Frontal cortex (tissue), 4 donors: ENCODE results near the gene ATP2A3. TPM values are rescaled to one million over a fixed set of nuclear protein-coding genes. Genes with fewer than 3 reads are reported as not detected.

Source experiments
- DNase-seq, 2 donors: peaks; one replicate each; pipeline ENCODE4 v3.0.0; 2012; ENCODE audit warnings: low spot score in 2 of 2
- FAIRE-seq: peaks from 2 replicates; lab custom pipeline; 2012; peaks lifted over from hg19 to GRCh38; lab: Jason Lieb, UNC
- total RNA-seq: library from RNA; depleted of rRNA; stranded (reverse); fragments of >200 nt; gene quantifications from one replicate; pipeline ENCODE4 v1.2.3, GENCODE V29; 2014
- donor health status: control.
- donor health status: control.
- donor health status: control.

ATP2A3 gene
- total RNA-seq, 1 donor from 2014 or later = 2.4 TPM

DNA sequence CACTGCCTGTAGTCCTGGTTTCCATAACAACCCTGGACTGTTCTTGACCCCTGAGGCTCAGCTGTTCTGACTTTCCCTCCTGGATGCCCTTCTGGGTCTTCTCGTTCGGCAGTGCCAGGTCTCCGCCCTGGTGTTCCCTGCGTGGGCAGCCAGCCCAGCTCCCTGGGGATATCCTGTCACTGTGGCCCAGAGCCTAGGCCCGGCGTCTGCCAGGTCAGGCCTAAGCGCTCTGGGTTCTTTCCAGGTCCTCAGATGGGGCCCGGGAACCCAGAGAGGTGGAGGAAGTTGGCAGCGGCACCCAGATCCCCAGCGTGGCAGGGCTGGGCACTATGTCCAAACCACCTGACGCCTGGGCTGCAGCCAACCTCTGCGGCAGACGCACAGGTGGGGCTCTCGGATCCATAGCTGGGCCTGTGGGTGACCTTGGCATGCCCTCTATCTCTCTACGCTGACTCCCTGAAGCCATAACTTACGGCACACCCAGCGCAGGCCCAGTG lies 12.5 kb upstream of the ATP2A3 start:
- FAIRE-seq (no peak), DNase-seq (no peak)

DNA sequence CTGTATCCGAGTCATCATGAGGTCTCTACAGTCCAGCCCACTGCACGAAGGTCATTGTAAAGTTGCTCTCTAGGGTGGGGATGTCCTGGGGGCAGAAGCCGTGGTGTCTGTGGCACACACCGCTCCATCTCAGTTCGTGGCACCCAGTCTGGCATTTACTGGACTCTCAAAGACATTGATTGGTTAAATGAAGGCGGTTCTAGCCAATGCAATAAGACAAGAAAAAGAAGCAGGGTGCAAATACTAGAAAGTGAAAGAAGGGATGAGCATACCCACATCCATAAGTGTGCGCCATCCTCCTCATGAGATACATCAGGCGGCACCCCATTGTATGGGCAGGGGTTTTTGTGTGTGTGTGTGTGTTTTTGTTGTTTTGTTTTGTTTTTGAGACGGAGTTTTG lies 10.7 kb upstream of the ATP2A3 start:
- FAIRE-seq = no peak
- DNase-seq = no peak

DNA sequence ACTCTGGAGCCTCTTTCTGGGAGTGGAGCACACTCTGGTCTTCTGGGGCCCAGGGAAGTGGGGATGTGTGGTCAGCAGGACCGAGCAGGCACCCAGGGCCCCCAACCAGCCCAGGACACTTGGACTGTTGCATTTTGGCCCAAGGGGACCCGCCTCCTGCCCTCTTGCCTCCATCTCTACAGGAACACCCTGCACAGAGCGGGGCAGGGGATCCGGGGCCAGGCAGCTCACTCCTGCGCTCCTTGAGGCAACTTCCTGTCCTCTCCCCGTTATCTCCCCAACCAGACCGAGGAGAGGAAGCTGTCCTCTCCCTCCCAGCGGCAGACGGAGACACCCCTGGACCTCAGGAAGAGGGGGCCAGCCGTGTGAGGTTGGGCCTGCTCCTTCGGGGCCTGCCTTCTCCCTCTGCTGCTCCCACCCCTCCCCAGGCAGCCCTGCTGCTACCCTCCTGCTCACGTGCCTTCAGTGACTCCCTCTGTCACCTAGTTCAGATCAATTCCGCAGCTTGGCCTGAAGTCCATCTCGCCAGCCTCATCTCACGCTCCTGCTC lies 10.0 kb upstream of the ATP2A3 start:
- no peak for FAIRE-seq
- no peak for DNase-seq

DNA sequence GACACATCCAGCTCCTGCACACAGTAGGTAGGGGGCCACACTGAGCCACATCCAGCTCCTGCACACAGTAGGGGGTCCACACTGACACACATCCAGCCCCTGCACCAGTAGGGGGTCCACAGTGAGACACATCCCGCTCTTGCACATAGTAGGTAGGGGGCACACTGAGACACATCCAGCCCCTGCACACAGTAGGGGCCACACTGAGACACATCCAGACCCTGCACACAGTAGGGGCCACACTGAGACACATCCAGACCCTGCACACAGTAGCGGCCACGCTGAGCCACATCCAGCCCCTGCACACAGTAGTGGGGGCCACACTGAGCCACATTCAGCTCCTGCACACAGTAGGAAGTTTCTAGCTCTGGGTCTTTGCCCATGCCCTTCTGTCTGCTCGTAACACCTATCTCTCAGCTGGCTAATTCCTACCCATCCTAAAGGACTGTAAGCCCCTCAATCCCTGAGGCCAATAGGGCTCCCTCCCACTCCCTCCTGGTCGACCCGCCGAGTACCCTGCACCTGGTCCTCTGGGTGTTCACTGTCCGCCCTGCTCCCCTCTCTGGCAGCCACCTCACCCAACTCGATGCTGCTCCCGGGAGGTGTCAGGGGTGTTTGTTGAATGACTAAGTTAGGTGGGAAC lies 9.4 kb upstream of the ATP2A3 start:
- FAIRE-seq (no peak), DNase-seq (no peak)

DNA sequence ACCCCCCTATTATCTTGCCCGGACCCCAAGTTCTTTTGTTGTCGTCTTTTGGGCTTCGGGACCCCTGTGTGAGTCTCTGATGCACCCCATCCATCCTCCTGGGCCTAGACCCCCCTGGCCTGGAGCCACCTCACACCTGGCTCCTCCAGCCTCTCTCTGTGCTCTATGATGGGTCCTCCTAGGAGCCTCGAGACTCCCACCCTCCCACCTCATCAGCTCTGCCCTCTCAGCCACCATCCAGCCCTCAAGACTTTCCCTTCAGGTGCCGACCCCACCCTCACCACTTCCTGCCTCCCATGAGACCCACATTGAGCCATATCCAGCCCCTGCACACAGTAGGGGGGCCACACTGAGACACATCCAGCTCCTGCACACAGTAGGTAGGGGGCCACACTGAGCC lies 8.7 kb upstream of the ATP2A3 start:
- FAIRE-seq = no peak
- no peak for DNase-seq

DNA sequence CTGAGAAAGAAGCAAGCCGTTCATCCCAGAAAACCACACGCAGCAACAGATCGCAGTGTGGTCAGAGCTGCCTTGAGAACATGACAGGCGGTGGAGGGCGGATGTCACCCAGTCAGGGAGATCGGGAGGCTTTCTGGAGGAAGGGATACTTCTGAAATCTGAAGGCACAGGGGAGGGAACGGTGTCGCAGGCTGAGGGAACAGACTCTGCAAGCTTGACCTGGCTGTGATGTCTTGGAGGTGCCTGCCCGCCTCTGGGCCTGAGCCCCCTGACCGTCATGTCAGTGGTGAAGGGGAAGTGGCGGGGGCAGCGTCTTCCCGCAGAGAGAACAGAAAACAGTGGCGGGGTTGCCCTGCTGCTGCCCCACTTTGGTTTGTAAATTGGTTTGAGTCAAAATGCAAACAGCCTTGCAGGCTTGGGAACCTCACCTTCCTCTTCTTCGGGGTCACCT lies 8.1 kb upstream of the ATP2A3 start:
- no peak for FAIRE-seq
- DNase-seq = no peak

DNA sequence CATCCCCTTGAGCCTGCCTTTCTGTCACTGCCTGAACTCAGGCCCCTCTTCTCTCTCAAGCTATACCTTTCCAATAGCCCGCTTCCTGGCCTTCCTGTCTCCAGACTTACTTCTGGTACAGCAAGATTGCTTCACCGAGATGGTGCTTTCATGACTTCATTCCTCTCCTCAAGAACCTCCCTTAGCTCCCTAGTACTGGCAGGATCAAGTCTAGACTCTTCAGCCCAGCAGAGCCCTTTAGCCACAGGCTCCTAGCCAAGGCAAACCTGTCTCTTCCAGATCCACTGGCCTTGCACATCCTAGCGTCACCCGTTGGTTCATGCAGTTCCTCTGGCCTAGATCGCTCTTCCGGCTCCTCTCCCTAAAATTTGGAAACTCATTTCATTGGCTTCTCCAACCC lies 6.4 kb upstream of the ATP2A3 start:
- FAIRE-seq = no peak
- DNase-seq = no peak

DNA sequence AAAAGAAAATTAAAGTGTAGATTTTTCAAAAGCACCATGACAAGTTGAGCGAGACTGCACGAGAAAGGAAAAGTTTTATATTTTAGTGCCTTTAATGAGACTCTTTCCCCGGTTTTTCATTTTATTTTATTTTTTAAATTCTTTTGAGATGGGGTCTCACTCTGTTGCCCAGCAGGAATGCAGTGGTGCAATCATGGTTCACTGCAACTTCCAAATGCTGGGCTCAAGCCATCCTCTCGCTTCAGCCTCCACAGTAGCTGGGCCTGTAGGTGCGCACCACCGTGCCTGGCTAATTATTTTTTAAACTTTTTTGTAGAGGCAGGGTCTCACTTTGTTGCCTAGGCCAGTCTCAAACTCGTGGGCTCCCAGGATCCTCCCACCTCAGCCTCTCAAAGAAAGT lies 5.7 kb upstream of the ATP2A3 start:
- DNase-seq = no peak
- no peak for FAIRE-seq

DNA sequence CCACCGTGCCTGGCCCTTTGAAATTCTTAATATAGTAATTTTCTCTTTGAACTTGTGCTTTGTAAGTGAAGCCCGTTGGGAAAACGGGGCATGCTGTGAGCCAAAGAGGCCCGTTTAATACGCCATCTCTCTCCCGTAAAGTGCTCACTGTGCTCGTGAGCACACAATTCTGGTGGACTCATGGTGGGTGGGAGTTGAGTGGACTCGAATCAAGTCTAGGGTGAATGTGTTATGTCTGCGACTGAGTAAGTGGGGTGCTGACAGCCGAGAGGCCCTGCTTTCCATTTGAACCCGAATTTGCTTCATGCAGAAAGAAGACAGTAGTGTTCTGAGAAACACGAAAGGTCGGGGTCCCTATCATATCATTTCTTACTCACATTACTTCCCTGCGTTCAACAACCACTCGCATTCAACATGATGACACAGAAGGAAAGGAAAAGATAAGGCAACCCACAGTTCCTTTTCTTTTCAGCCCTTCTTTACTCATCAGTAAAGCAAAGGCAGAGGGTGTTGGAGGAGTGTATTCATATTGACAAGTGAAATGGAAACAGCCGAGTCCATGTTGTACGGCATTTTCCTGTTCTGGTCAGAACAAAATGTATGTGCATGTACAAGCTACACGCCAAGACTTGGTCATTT lies 4.8 kb upstream of the ATP2A3 start:
- DNase-seq (no peak), FAIRE-seq (no peak)

DNA sequence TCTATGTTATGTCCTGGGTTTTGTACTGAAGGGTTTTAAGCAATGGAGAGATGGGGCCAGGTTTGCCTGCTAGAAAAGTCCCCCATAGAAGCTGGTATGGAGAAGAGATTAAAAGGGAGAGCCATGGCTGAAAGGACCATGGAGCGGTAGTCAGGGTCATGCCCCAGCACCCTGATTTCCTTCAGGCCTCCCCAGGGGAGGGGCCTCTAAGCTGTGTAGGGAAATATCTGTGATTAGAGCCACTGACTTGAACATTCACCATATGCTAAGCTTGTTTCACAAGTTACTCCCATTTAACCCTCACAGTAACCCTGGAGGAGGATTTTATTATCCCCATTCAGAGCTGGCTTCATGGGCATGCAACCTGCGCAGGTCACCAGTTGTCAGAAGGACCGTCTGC lies 3.8 kb upstream of the ATP2A3 start:
- DNase-seq (no peak), FAIRE-seq (no peak)

DNA sequence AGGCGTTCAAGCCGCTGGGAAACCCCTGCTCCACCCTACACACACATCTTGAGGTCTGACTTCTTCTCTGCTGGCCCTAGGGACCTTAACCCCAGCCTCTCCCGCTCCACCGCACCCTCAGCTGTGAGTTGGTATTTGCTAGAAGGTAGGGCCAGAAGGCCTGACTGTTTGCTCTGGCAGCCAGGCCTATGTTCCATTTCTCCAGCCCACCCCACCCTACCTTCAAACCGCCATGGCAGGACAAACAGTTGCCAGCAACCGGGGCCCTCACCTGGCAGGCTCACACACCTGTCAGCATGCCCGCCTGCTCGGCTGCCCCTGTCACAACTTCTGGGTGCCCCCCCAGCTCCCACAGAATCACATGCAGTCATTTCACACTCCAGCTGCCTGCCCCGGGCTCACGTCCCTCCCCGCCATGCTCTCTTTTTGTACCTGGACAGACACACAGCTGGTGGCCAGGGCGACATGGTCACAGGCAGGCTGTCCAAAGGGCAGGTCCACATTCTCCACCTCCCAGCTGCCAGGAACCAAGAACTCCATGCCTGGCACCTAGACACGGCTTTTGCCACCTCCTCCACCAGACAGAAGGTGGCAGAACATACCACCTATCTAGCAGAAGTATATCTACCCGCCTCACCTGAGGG lies 2.6 kb upstream of the ATP2A3 start:
- no peak for FAIRE-seq
- no peak for DNase-seq

DNA sequence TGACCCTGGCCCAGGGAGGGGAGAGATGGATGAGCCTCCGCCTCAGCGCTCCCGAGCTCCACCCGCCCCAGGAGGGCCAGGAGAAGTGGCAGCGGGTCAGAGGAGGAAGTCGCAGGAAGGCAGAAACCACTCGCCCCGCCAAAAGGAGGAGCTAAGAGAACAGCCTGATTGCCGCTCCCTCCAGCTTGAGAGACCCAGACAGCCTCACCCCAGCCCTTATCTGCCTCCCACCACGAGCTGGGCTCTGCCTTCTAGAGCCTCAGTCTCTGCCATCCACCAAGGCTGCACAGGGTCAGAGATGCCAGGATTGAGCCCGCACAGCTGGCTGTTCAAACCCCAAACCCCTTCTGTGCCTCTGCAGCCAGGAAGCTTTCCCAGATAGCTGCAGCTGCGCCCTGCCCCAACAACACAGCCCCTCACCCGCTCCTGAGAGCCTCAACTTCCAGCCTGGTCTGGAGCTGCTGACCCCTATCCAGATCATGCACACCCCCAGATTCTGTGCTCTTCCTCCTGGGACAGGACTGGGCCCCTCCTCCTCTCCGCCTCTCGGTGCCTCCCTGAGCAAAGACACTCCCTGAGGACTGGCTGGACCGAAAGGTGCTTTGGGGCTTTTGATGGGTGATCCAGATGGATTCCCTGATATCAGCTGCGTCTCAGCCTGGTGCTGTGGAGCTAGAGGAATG lies 1.0 kb upstream of the ATP2A3 start:
- DNase-seq (no peak), FAIRE-seq (no peak)

DNA sequence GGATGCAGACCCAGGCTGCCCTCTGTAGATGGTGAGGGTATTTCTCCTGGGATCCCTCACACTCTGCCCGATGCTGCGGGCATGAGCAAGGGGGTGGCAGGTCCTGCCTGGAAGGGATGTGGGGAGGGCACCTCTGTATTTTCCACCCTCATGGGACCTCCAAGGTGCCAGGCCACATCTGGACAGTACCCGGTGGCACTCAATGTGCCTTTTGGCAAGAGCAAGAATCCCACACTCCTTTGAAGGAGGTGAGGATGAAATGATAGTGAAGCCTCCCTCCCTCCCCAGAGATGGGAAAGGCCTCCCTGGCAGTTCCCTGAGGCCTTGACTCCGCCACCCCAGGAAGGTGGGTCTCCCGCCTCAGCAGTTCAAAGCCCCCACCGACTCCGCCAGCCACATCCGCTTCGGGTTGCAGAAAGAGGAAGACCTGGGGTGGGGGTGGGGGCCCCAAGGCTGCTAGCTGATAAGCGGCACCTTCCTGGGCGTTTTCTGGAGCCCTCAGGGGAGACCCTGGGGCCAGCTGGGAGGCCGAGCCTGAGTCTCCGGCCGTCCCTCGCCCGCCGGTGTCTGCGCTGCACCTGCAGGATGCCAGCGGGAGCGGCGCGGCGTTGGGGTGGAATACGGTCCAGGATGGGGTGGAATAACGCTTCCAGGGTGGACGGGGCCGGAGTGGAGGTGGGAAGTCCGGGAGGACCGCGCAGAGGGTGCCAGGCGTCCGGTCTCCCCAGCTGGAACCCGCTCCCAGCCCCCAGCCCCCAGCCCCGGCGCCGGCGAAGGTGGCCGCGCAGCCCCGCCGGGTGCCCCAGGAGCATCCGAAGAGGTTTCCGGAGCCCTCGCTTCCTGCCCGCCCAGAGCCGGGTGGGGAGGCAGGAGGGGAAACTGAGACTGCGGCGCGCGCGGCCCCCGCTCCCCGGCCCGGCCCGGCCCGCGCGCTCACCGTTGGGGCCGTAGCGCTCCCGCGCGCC lies 718 bp downstream of the ATP2A3 start:
- DNase-seq (no peak), FAIRE-seq (no peak)

DNA sequence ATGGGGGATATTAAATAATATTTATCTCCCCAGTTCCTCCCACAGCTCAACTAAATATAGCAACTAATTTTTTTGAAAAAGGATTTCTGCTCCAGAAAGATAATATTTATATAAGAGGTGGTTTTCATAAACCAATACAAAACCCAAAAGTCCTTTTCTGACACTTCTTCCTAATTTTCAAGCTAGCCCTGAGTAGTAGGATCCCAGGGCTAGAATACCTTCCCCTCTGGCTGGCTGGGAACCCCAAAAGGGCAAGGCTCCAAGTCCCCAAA lies 1.3 kb downstream of the ATP2A3 start:
- no peak for FAIRE-seq

DNA sequence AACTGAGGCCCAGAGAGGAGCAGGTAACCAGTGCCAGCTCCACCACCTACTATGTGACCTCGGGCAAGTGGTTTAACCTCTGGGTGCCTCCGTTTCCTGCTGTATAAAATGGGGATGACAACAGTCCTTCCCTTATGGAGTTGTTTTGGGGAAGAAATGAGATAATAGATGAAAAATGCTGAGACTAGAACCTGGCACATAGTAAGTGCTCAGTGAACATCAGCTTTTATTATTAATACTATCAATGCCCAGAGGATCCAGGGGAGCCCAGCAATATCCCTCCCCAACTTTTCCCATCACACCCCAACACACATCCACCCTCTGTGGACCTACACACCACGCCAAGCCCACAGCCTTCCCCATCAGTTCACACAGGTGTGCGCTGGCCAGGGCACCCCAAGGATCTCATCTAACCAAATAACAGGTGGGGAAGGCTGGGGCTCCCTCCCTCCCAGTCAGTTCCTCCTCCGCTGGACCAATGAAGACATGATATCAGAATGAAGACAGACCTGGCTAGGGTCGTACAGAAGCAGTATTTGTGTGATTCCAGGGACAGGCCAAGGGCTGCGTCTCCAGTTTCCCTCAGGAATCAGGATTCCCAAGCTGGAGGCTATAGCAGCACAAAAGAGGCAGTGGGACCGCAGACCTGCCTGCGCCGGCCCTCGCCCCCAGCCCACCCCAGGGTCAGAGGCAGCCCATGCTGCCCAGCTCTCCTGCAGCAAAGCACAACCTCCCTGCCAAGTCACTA lies 1.8 kb downstream of the ATP2A3 start:
- DNase-seq = no peak
- no peak for FAIRE-seq

More for the DNA sequence above, 1.3 kb downstream of the ATP2A3 start:
- DNase-seq = no peak

DNA sequence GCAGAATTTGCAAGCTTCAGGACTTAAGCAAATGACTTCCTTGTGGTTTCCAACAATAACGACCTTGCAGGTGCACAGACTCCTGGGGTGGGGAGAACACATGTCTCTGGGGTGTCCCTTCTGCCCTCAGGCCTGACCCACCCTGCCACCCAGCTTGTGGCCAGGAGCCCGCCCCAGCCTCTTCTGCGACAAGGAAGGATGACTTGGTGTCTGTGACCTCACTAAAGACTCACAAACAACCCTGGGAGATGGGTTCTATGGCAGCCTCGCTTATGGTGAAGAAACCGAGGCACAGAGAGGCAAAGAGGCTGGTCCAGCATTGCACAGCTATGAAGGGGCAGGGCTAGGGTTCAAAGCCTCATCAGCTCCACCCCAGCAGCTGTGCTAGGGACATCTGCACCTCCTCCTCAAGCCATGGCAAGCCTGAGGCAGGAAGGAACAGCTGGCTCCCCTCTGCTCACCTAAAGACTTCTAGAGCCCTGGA lies 2.6 kb downstream of the ATP2A3 start:
- FAIRE-seq (no peak), DNase-seq (no peak)

DNA sequence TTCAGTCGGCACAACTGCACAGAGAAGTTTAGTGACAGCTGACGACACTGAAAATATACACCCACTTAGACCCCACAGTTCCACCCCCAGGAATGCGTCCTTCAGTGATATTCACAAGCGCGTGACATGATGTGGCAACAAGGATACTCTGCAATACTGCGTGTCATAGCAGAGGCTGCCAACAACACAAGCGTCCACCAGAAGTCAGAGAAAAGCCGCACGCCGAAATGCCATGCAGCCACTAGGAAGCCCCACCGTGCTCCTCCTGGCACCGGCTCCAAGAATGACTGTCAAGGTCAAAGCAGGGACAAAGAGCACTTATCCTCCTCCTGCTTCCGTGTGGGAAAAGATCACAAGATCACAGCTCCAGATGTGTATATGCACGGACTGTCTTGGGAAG lies 3.5 kb downstream of the ATP2A3 start:
- FAIRE-seq (no peak), DNase-seq (peak in 1 of 2 donors; percentile 52)

DNA sequence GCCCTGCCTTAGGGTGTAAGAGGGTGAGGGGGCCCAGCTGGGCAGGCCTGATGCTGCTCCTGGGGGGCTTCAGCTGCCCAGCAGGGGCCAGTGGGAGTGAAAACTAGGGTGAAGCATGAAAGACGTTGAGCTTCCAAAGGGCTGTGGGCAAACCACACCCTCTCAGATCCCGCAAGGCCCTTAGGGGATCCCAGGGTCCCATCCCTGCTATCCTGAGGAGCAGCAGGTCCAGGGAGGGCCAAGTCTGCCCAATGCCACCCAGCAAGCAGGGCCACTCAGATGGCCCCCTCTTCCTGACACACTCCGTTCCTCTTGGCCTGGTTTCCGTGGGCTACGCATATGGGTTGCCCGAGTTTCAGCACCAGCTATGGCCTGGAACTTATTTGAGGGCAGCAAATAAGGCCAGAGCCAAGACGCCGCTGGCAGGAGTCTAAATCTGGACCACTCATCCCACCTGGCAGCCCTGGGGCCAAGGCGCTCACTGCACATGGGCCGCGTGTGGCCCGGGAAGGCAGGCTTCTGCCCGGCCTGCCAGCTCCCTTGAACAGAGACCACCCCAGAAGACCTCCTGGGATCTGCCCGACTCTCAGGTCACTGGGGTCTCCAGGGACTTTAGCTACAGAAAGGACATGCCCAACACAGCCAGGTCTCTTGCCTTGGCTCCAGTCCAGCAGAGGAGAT lies 4.2 kb downstream of the ATP2A3 start:
- FAIRE-seq = no peak
- DNase-seq = no peak
